Measurements from ENCODE around the gene CYTH1.
A peak's percentile ranks its signal among the peaks of the same experiment; 100 is the strongest.

DNA sequence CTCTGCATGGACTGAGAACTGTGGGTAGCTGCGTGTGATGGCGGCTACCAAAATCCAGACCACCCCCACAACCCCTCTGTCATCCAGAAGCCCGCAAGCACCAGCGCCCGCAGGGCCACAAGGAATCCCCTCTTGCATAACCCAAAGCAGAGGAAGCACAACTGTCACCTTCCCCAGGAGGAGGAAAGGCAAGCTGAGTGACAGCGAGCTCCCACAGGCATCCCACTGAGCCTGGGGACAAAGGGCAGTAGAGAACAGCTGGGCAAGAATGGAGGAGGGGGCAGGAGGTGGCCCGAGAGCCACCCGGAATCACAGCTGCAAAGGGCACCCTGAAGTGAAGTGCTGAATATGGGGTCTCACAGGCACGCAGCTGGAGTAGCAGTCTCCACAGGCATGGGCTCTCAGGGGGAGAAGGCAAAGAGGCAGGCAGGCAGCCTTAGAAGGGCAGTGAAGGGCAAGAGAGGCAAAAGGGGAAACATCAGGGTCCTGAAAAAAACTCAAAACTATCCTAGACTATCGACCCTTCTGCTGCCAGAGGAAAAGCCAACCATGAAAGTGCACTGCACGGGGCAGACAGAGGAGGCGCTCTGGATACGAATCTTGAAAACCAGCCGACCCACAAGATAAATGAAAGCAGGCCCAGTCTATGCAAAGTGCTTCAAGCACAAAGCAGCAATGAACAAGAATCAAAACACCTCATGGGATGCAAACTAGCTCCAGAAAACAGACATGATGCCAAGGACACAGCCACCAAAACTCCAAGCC, 41.4 kb upstream of the CYTH1 start:
- TF ChIP-seq, protein P1, sequence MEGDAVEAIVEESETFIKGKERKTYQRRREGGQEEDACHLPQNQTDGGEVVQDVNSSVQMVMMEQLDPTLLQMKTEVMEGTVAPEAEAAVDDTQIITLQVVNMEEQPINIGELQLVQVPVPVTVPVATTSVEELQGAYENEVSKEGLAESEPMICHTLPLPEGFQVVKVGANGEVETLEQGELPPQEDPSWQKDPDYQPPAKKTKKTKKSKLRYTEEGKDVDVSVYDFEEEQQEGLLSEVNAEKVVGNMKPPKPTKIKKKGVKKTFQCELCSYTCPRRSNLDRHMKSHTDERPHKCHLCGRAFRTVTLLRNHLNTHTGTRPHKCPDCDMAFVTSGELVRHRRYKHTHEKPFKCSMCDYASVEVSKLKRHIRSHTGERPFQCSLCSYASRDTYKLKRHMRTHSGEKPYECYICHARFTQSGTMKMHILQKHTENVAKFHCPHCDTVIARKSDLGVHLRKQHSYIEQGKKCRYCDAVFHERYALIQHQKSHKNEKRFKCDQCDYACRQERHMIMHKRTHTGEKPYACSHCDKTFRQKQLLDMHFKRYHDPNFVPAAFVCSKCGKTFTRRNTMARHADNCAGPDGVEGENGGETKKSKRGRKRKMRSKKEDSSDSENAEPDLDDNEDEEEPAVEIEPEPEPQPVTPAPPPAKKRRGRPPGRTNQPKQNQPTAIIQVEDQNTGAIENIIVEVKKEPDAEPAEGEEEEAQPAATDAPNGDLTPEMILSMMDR (IDR thresholded peaks at IDR 0.05; ENCODE audit: insufficient read depth, low read depth, low read length), result peak; percentile 26
- no peak for TF ChIP-seq EZH2 (IDR thresholded peaks at IDR 0.05; ENCODE audit: insufficient read depth, low read length)

Measured in astrocyte (in vitro differentiated cells and primary cell).